GM21423 (cell line): ENCODE measurements around the gene ATXN2.
"Not testable (repeated sequence)": the region's sequence is repeated elsewhere in the genome, so short reads cannot be mapped to it uniquely, and the experiment has no call there.

Experiments used
- ATAC-seq: cut with Tn5 transposase; IDR thresholded peaks from one replicate; pipeline ENCODE4 v1.9.1; 2021; ENCODE audit warnings: mild to moderate bottlenecking, moderate library complexity; ENCODE audit not compliant: unreplicated experiment

Gene ATXN2

GRCh38 chr12:111599453-111600204 is 514 bp upstream of the ATXN2 start:
- peak; percentile 70 for ATAC-seq

- ATAC-seq = peak; percentile 5
Observed at GRCh38 chr12:111597831-111598636, 1.1 kb downstream of the ATXN2 start.

GRCh38 chr12:111596985-111597830 is 1.9 kb downstream of the ATXN2 start:
- no peak for ATAC-seq

- ATAC-seq = not testable (repeated sequence)
Observed at GRCh38 chr12:111595341-111595835, 3.7 kb downstream of the ATXN2 start.

GRCh38 chr12:111591399-111592010 is 7.6 kb downstream of the ATXN2 start:
- ATAC-seq = not testable (repeated sequence)

GRCh38 chr12:111590552-111590951 is 8.6 kb downstream of the ATXN2 start:
- no peak for ATAC-seq

- ATAC-seq = no peak
Observed at GRCh38 chr12:111589601-111590000, 9.5 kb downstream of the ATXN2 start.

- no peak for ATAC-seq
Observed at GRCh38 chr12:111588010-111588409, 11.1 kb downstream of the ATXN2 start.

GRCh38 chr12:111586986-111587385 is 12.1 kb downstream of the ATXN2 start:
- no peak for ATAC-seq

- no peak for ATAC-seq
Observed at GRCh38 chr12:111585690-111586089, 13.4 kb downstream of the ATXN2 start.

GRCh38 chr12:111584959-111585358 is 14.2 kb downstream of the ATXN2 start:
- ATAC-seq = no peak

GRCh38 chr12:111583506-111583905 is 15.6 kb downstream of the ATXN2 start:
- ATAC-seq = not testable (repeated sequence)

- no peak for ATAC-seq
Observed at GRCh38 chr12:111582133-111582747, 16.9 kb downstream of the ATXN2 start.

- ATAC-seq = no peak
Observed at GRCh38 chr12:111581434-111582132, 17.5 kb downstream of the ATXN2 start.

GRCh38 chr12:111580737-111581136 is 18.4 kb downstream of the ATXN2 start:
- ATAC-seq = no peak

- no peak for ATAC-seq
Observed at GRCh38 chr12:111580119-111580425, 19.0 kb downstream of the ATXN2 start.

- no peak for ATAC-seq
Observed at GRCh38 chr12:111578971-111579340, 20.2 kb downstream of the ATXN2 start.

GRCh38 chr12:111578276-111578970 is 20.7 kb downstream of the ATXN2 start:
- no peak for ATAC-seq

GRCh38 chr12:111574797-111575443 is 24.2 kb downstream of the ATXN2 start:
- no peak for ATAC-seq
